H9 (cell line): ENCODE measurements around the gene L3MBTL1. TPM values are rescaled to one million over a fixed set of nuclear protein-coding genes. Genes with fewer than 3 reads are reported as not detected.
"Not testable (repeated sequence)": the region's sequence is repeated elsewhere in the genome, so short reads cannot be mapped to it uniquely, and the experiment has no call there.

Source experiments
- DNase-seq: peaks from one replicate; pipeline ENCODE4 v3.0.0-alpha.2; 2017
- H2AFZ ChIP-seq: one replicate; pipeline ENCODE4 v1.6.1; 2013; ENCODE audit warnings: mild to moderate bottlenecking, low read length, control low read depth, moderate library complexity
- H2AK5ac ChIP-seq: 2 replicates; pipeline ENCODE4 v1.6.1; 2013; ENCODE audit warnings: low read length, control low read depth, mixed read lengths; ENCODE audit not compliant: insufficient read length
- H2BK120ac ChIP-seq: one replicate; pipeline ENCODE4 v1.6.1; 2013; ENCODE audit warnings: low read depth, mild to moderate bottlenecking, low read length, control low read depth, inconsistent platforms; ENCODE audit not compliant: poor library complexity, severe bottlenecking
- H2BK12ac ChIP-seq: 2 replicates; pipeline ENCODE4 v1.6.1; 2013; ENCODE audit warnings: low read length, control low read depth, mixed read lengths, low read depth; ENCODE audit not compliant: insufficient read length
- H2BK15ac ChIP-seq: 2 replicates; pipeline ENCODE4 v1.6.1; 2013; ENCODE audit warnings: low read depth, low read length, control low read depth
- H2BK20ac ChIP-seq: one replicate; pipeline ENCODE4 v1.6.1; 2013; ENCODE audit warnings: low read depth, mild to moderate bottlenecking, low read length, control low read depth, inconsistent platforms; ENCODE audit not compliant: poor library complexity, severe bottlenecking
- H2BK5ac ChIP-seq: 2 replicates; pipeline ENCODE4 v1.6.1; 2013; ENCODE audit warnings: low read length, control low read depth, mixed read lengths; ENCODE audit not compliant: insufficient read length
- H3K14ac ChIP-seq: 2 replicates; pipeline ENCODE4 v1.6.1; 2013; ENCODE audit warnings: low read length, control low read depth; ENCODE audit not compliant: insufficient read depth
- H3K18ac ChIP-seq: 2 replicates; pipeline ENCODE4 v1.6.1; 2013; ENCODE audit warnings: low read depth, mild to moderate bottlenecking, mixed read lengths, low read length, control low read depth; ENCODE audit not compliant: insufficient read length
- H3K23ac ChIP-seq: 2 replicates; pipeline ENCODE4 v1.6.1; 2013; ENCODE audit warnings: low read length, control low read depth, mixed read lengths, low read depth; ENCODE audit not compliant: insufficient read length
- H3K23me2 ChIP-seq: 2 replicates; pipeline ENCODE4 v1.6.1; 2013; ENCODE audit warnings: low read depth, mild to moderate bottlenecking, mixed read lengths, low read length, control low read depth; ENCODE audit not compliant: insufficient read length, poor library complexity, severe bottlenecking
- H3K27ac ChIP-seq: 2 replicates; pipeline ENCODE4 v1.5.1; 2013; ENCODE audit warnings: low read length, control low read depth, mixed read lengths, low read depth; ENCODE audit not compliant: insufficient read length
- H3K27me3 ChIP-seq: 2 replicates; pipeline ENCODE4 v1.6.1; 2013; ENCODE audit warnings: low read length, control low read depth, inconsistent platforms; ENCODE audit not compliant: insufficient read depth
- H3K4ac ChIP-seq: 2 replicates; pipeline ENCODE4 v1.6.1; 2013; ENCODE audit warnings: low read depth, mild to moderate bottlenecking, control low read depth, inconsistent platforms, low read length, moderate library complexity
- H3K4me1 ChIP-seq: 2 replicates; pipeline ENCODE4 v1.6.1; 2013; ENCODE audit warnings: low read length, control low read depth, inconsistent platforms; ENCODE audit not compliant: insufficient read depth
- H3K4me2 ChIP-seq: 2 replicates; pipeline ENCODE4 v1.6.1; 2013; ENCODE audit warnings: low read length, control low read depth, mixed read lengths; ENCODE audit not compliant: insufficient read length, insufficient read depth
- H3K56ac ChIP-seq: 2 replicates; pipeline ENCODE4 v1.6.1; 2013; ENCODE audit warnings: low read depth, mild to moderate bottlenecking, mixed read lengths, low read length, control low read depth; ENCODE audit not compliant: insufficient read length
- H3K79me1 ChIP-seq: 2 replicates; pipeline ENCODE4 v1.6.1; 2013; ENCODE audit warnings: low read depth, mild to moderate bottlenecking, moderate library complexity, low read length, control low read depth, inconsistent platforms; ENCODE audit not compliant: insufficient read depth, poor library complexity, severe bottlenecking
- H3K79me2 ChIP-seq: 2 replicates; pipeline ENCODE4 v1.6.1; 2013; ENCODE audit warnings: low read length, control low read depth, inconsistent platforms; ENCODE audit not compliant: insufficient read depth
- H3K9ac ChIP-seq: 2 replicates; pipeline ENCODE4 v1.6.1; 2013; ENCODE audit warnings: low read length, control low read depth, mixed read lengths; ENCODE audit not compliant: insufficient read length; ENCODE audit errors: extremely low read depth
- H3K9me3 ChIP-seq: one replicate; pipeline ENCODE4 v1.6.1; 2013; ENCODE audit warnings: low read depth, low read length, inconsistent platforms; ENCODE audit not compliant: control insufficient read depth
- H3T11ph ChIP-seq: one replicate; pipeline ENCODE4 v1.6.1; 2013; ENCODE audit warnings: mild to moderate bottlenecking, low read length, control low read depth, inconsistent platforms
- H4K20me1 ChIP-seq: one replicate; pipeline ENCODE4 v1.6.1; 2013; ENCODE audit not compliant: control insufficient read depth, insufficient read length, insufficient read depth
- H4K5ac ChIP-seq: 2 replicates; pipeline ENCODE4 v1.6.1; 2013; ENCODE audit warnings: low read depth, mild to moderate bottlenecking, mixed read lengths, low read length, control low read depth; ENCODE audit not compliant: insufficient read length
- H4K8ac ChIP-seq: replicated peaks from 2 replicates; pipeline ENCODE4 v1.6.1; 2013; ENCODE audit warnings: low read length, control low read depth, mixed read lengths, low read depth; ENCODE audit not compliant: insufficient read length
- H4K91ac ChIP-seq: 2 replicates; pipeline ENCODE4 v1.6.1; 2013; ENCODE audit warnings: low read depth, mild to moderate bottlenecking, moderate library complexity, mixed read lengths, low read length, control low read depth; ENCODE audit not compliant: insufficient read length
- H3K27ac Mint-ChIP-seq, 3 experiments: 2 replicates in 2 of 3; 3 replicates in 1 of 3; pipeline ENCODE4 v1.8.0; 2020 to 2021; ENCODE audit warnings: mixed read lengths in 3 of 3, mild to moderate bottlenecking in 1 of 3, moderate library complexity in 1 of 3
- H3K27me3 Mint-ChIP-seq: 2 replicates; pipeline ENCODE4 v1.8.0; 2021; ENCODE audit warnings: low read depth, mild to moderate bottlenecking, moderate library complexity, mixed read lengths
- H3K36me3 Mint-ChIP-seq, 3 experiments: 2 replicates in 2 of 3; 3 replicates in 1 of 3; pipeline ENCODE4 v1.8.0; 2020 to 2021; ENCODE audit warnings: low read depth in 3 of 3, mixed read lengths in 3 of 3; ENCODE audit not compliant: insufficient read depth in 1 of 3
- H3K4me1 Mint-ChIP-seq, 2 experiments: 2 replicates each; pipeline ENCODE4 v1.8.0; 2020; ENCODE audit warnings: mixed read lengths in 2 of 2
- H3K4me3 Mint-ChIP-seq, 2 experiments: 2 replicates in 1 of 2; 3 replicates in 1 of 2; pipeline ENCODE4 v1.8.0; 2020 to 2021; ENCODE audit warnings: mild to moderate bottlenecking in 2 of 2, mixed read lengths in 2 of 2, moderate library complexity in 1 of 2
- H3K9me3 Mint-ChIP-seq, 2 experiments: 2 replicates in 1 of 2; 3 replicates in 1 of 2; pipeline ENCODE4 v1.8.0; 2020; ENCODE audit warnings: mild to moderate bottlenecking in 2 of 2, mixed read lengths in 2 of 2, moderate library complexity in 1 of 2
- WGBS: extraction: QIAGEN DNeasy Blood & Tissue Kit; methylation state at CpG from one replicate; pipeline ENCODE4 v1.1.7; 2013; ENCODE audit warnings: missing lambda C conversion rate, low lambda C conversion rate, mixed read lengths; ENCODE audit not compliant: insufficient read length; ENCODE audit errors: extremely low coverage; 5-methylcytosine and 5-hydroxymethylcytosine counted together
- total RNA-seq: library from RNA; stranded (reverse); gene quantifications from 2 replicates; pipeline ENCODE4 v1.2.1, GENCODE V29; 2021
- TF ChIP-seq, protein P1 (sequence below): fragments of 200-600 bp; sonication (generic); conservative IDR thresholded peaks from 3 replicates; pipeline ENCODE4 v1.8.0; 2021; ENCODE audit warnings: antibody characterized with exemption, mild to moderate bottlenecking

The L3MBTL1 gene
- total RNA-seq, 1 experiment from 2014 or later = 19.9 TPM

DNA sequence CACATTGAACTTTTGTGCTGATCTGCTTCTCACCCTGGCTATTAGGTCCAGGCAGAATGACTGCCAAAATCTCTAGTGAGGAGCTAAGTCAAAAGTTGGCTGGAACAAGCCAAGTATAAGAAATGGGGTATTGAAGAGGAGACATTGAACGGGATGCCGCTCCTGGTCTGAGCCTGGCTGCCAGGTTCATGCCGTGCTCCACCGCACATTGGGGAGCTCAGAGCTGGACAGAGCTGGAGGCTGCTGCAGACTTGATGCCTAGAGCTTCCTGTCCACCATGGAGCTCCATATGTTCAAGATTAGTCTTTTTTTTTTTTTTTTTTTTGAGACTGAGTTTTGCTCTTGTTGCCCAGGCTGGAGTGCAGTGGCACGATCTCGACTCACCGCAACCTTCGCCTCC lies 79.1 kb downstream of the L3MBTL1 start:
- Histone ChIP-seq H3K4me2 (no peak overlapping the region), H2BK5ac (no peak overlapping the region), H3K79me1 (peaks cover 3% of the 10 kb centered on the region), H3K4ac (no peak overlapping the region), H3K23ac (no peak overlapping the region), H3K9me3 (no peaks in the 10 kb centered on the region), H2BK15ac (no peak overlapping the region), H3K4me1 (no peaks in the 10 kb centered on the region; the same call in 1 of the 2 replicates), H2BK20ac (no peak overlapping the region), H2AFZ (no peak overlapping the region), H3K9ac (no peak overlapping the region), H4K8ac (no peak overlapping the region), H3K23me2 (peaks cover 6% of the 10 kb centered on the region), H4K5ac (no peak overlapping the region), H3K18ac (no peak overlapping the region), H3K14ac (no peak overlapping the region), H3K27me3 (no peaks in the 10 kb centered on the region), H3K79me2 (no peaks in the 10 kb centered on the region; the same call in 1 of the 2 replicates), H3T11ph (no peak overlapping the region), H4K20me1 (no peaks in the 10 kb centered on the region), H3K56ac (no peak overlapping the region), H2AK5ac (no peak overlapping the region), H3K27ac (no peak overlapping the region), H4K91ac (no peak overlapping the region), H2BK120ac (no peak overlapping the region), H2BK12ac (no peak overlapping the region)
- no CpG with 5 or more reads among the region's 8 CpGs for WGBS
- no peak overlapping the region for H3K27ac Mint-ChIP-seq
- H3K9me3 Mint-ChIP-seq = no peaks in the 10 kb centered on the region
- DNase-seq = no peak
- H3K4me1 Mint-ChIP-seq = peaks cover 23 to 30% of the 10 kb centered on the region in 2 experiments
- H3K27me3 Mint-ChIP-seq = peaks cover 2% of the 10 kb centered on the region; the same call in 1 of the 2 replicates
- TF ChIP-seq, protein P1, sequence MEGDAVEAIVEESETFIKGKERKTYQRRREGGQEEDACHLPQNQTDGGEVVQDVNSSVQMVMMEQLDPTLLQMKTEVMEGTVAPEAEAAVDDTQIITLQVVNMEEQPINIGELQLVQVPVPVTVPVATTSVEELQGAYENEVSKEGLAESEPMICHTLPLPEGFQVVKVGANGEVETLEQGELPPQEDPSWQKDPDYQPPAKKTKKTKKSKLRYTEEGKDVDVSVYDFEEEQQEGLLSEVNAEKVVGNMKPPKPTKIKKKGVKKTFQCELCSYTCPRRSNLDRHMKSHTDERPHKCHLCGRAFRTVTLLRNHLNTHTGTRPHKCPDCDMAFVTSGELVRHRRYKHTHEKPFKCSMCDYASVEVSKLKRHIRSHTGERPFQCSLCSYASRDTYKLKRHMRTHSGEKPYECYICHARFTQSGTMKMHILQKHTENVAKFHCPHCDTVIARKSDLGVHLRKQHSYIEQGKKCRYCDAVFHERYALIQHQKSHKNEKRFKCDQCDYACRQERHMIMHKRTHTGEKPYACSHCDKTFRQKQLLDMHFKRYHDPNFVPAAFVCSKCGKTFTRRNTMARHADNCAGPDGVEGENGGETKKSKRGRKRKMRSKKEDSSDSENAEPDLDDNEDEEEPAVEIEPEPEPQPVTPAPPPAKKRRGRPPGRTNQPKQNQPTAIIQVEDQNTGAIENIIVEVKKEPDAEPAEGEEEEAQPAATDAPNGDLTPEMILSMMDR = no peak
- no peak overlapping the region for H3K4me3 Mint-ChIP-seq
- no peaks in the 10 kb centered on the region for H3K36me3 Mint-ChIP-seq

DNA sequence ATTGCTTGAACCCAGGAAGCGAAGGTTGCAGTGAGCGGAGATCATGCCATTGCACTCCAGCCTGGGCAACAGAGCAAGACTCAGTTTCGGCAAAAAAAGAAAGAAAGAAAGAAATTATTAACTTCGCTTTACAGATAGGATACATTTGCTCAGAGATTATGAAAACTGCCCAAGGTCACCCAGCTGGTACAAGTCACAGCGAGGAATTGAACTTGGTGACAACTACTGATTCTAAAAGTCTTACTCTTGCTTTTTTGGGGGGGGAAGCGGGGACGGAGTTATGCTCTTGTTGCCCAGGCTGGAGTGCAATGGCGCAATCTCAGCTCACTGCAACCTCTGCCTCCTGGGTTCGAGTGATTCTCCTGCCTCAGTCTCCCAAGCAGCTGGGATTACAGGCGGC lies 81.0 kb downstream of the L3MBTL1 start:
- not testable (repeated sequence) for DNase-seq

More for the DNA sequence above, 81.0 kb downstream of the L3MBTL1 start:
- not testable (repeated sequence) for H3K4me3 Mint-ChIP-seq, H4K91ac ChIP-seq, H3K27ac Mint-ChIP-seq, H3K4me1 ChIP-seq, H3K79me2 ChIP-seq, H3K9me3 Mint-ChIP-seq, H3K27me3 ChIP-seq, H3T11ph ChIP-seq, H3K4ac ChIP-seq, H2AFZ ChIP-seq, H3K23ac ChIP-seq, H4K20me1 ChIP-seq, H3K79me1 ChIP-seq, H3K18ac ChIP-seq, H2BK12ac ChIP-seq, H3K9me3 ChIP-seq, H3K23me2 ChIP-seq, H2BK120ac ChIP-seq, H2AK5ac ChIP-seq, H3K9ac ChIP-seq, H2BK20ac ChIP-seq, H2BK5ac ChIP-seq, H2BK15ac ChIP-seq, H3K14ac ChIP-seq, H3K36me3 Mint-ChIP-seq, H3K56ac ChIP-seq, H3K27ac ChIP-seq, H3K27me3 Mint-ChIP-seq, H4K5ac ChIP-seq, H4K8ac ChIP-seq, H3K4me2 ChIP-seq
- H3K4me1 Mint-ChIP-seq = peaks cover 23 to 29% of the 10 kb centered on the region in 2 experiments
- no CpG with 5 or more reads among the region's 10 CpGs for WGBS
